Stimulated activated CD8-positive, alpha-beta memory T cell treated with anti-CD3 and anti-CD28 coated beads, Interleukin-4, amount 100 ng/mL, for 1 hour (primary cell): ENCODE results near the gene FAM83E.

Experiments
- DNase-seq, 2 donors: peaks; one replicate each; pipeline ENCODE4 v3.0.0-alpha.2; 2020; ENCODE audit warnings: low read depth in 2 of 2, low spot score in 1 of 2

Gene FAM83E

GRCh38 chr19:48628486-48629296, 13.8 kb upstream of the FAM83E start:
- no peak for DNase-seq

- no peak for DNase-seq
These were observed 13.0 kb upstream of the FAM83E start for GRCh38 chr19:48627865-48628314.

GRCh38 chr19:48627201-48627864, 12.5 kb upstream of the FAM83E start:
- no peak for DNase-seq

GRCh38 chr19:48625891-48626327, 11.0 kb upstream of the FAM83E start:
- no peak for DNase-seq

GRCh38 chr19:48624791-48625723, 10.2 kb upstream of the FAM83E start:
- DNase-seq = no peak

GRCh38 chr19:48624067-48624594, 9.3 kb upstream of the FAM83E start:
- DNase-seq = peak; percentile 87 to 91

GRCh38 chr19:48623556-48624066, 8.7 kb upstream of the FAM83E start:
- no peak for DNase-seq

- no peak for DNase-seq
These were observed 5.1 kb upstream of the FAM83E start for GRCh38 chr19:48619692-48620585.

GRCh38 chr19:48618916-48619691, 4.2 kb upstream of the FAM83E start, which contains the start of the genes RPL18 and SPHK2:
RPL18 (minus strand) TSS chr19:48619178; CDS start chr19:48619143, 35 bp downstream.
SPHK2 (plus strand) TSS chr19:48619506; CDS start chr19:48620515, 1,009 bp downstream.
- DNase-seq = peak; percentile 90

GRCh38 chr19:48618278-48618915, 3.5 kb upstream of the FAM83E start:
- DNase-seq = no peak

GRCh38 chr19:48617146-48617937, 2.5 kb upstream of the FAM83E start:
- no peak for DNase-seq

- DNase-seq = no peak
These were observed 1.7 kb upstream of the FAM83E start for GRCh38 chr19:48616491-48617056.

GRCh38 chr19:48616041-48616436, 1.2 kb upstream of the FAM83E start:
- no peak for DNase-seq

GRCh38 chr19:48615231-48616040, 560 bp upstream of the FAM83E start:
- no peak for DNase-seq

GRCh38 chr19:48613852-48614435, 932 bp downstream of the FAM83E start:
- no peak for DNase-seq
